Transverse colon (tissue), 4 donors: ENCODE data around the gene RABGAP1L. TPM values are rescaled to one million over a fixed set of nuclear protein-coding genes. Genes with fewer than 3 reads are reported as not detected.

Source experiments
- DNase-seq: peaks from one replicate; pipeline ENCODE4 v3.0.0-alpha.2; 2019
- H3K27ac ChIP-seq, 4 donors: fragments of 200-600 bp; sonication (generic); 2 replicates each; pipeline ENCODE4 v1.5.1; 2016 to 2018; ENCODE audit warnings: inconsistent platforms in 4 of 4
- H3K27me3 ChIP-seq: fragments of 200-600 bp; sonication (generic); 2 replicates; pipeline ENCODE4 v1.5.1; 2017; ENCODE audit warnings: inconsistent platforms
- H3K36me3 ChIP-seq, 4 donors: fragments of 200-600 bp; sonication (generic); 2 replicates each; pipeline ENCODE4 v1.5.1; 2017 to 2019; ENCODE audit warnings: inconsistent platforms in 4 of 4
- H3K4me1 ChIP-seq, 4 donors: fragments of 200-600 bp; sonication (generic); 2 replicates each; pipeline ENCODE4 v1.5.1; 2017 to 2020; ENCODE audit warnings: inconsistent platforms in 4 of 4
- H3K4me3 ChIP-seq, 4 donors: fragments of 200-600 bp; sonication (generic); 1 replicate in 1 of 4; 2 replicates in 3 of 4; pipeline versions ENCODE4 v1.5.1 to v1.6.1; 2017 to 2019; ENCODE audit warnings: inconsistent platforms in 4 of 4
- H3K9me3 ChIP-seq, 2 donors: fragments of 200-600 bp; sonication (generic); 2 replicates each; pipeline ENCODE4 v1.5.1; 2017 to 2019; ENCODE audit warnings: inconsistent platforms in 2 of 2
- EP300 ChIP-seq: sonication (generic); formaldehyde crosslinking; IDR thresholded peaks from one replicate; pipeline ENCODE4 v1.6.1; 2017; ENCODE audit warnings: antibody characterized with exemption, low read depth
- POLR2A ChIP-seq: fragments of 450-650 bp; IDR thresholded peaks from one replicate; pipeline ENCODE4 v1.6.1; 2016; ENCODE audit warnings: antibody characterized with exemption, mild to moderate bottlenecking, moderate library complexity
- POLR2AphosphoS5 ChIP-seq, 3 donors: sonication (generic); formaldehyde crosslinking; IDR thresholded peaks; one replicate each; pipeline ENCODE4 v1.6.1; 2016; ENCODE audit warnings: antibody characterized with exemption in 3 of 3
- WGBS, 2 donors: methylation state at CpG; one replicate each; pipeline ENCODE4 v1.1.5; 2018; ENCODE audit warnings: low coverage in 1 of 2; 5-methylcytosine and 5-hydroxymethylcytosine counted together
- in situ Hi-C, 4 donors: fragments of 200-750 bp; cut with MboI; loops; one replicate each; pipeline versions ENCODE4 v1.15.0 to v1.15.1; 2017; ENCODE audit warnings: low sequenced_read_pairs in 3 of 4, low pct_ligation_motif_present in 1 of 4, low pct_unique_long_range_greater_than_20kb in 1 of 4
- intact Hi-C: fragments of 100-400 bp; cut with DNase I; formaldehyde crosslinking; loops from one replicate; pipeline ENCODE4 v1.15.1; 2023; ENCODE audit warnings: low total_unique reads
- total RNA-seq, 4 donors: library from RNA; depleted of rRNA; stranded (reverse); fragments of >200 nt; gene quantifications; one replicate each; pipeline ENCODE4 v1.1.0, GENCODE V29; 2016
- TF ChIP-seq, protein P1 (sequence below), 5 experiments: fragments of 200-600 bp in 3 of 5; fragments of 450-650 bp in 2 of 5; sonication (generic) in 3 of 5; IDR thresholded peaks; 1 replicate in 2 of 5; 2 replicates in 3 of 5; pipeline ENCODE4 v1.5.1; 2016 to 2017; ENCODE audit warnings: antibody characterized with exemption in 5 of 5, inconsistent platforms in 3 of 5, mild to moderate bottlenecking in 2 of 5, moderate library complexity in 1 of 5

Gene RABGAP1L
- total RNA-seq, 4 donors from 2014 or later = 68.9 to 127 (median 99.9) TPM

- Histone ChIP-seq H3K27ac (no peak overlapping the region), H3K4me1 (no peaks in the 10 kb centered on the region), H3K4me3 (no peak overlapping the region), H3K9me3 (no peaks in the 10 kb centered on the region), H3K27me3 (no peaks in the 10 kb centered on the region), H3K36me3 (no peaks in the 10 kb centered on the region)
- in situ Hi-C loops (no loop called here), intact Hi-C loops (no loop called here)
- WGBS, 2 donors = 96 to 98% methylated on average over 4 to 5 of the region's 5 CpGs
- no peak for DNase-seq
- TF ChIP-seq POLR2A (no peak), EP300 (no peak)
- TF ChIP-seq, protein P1, sequence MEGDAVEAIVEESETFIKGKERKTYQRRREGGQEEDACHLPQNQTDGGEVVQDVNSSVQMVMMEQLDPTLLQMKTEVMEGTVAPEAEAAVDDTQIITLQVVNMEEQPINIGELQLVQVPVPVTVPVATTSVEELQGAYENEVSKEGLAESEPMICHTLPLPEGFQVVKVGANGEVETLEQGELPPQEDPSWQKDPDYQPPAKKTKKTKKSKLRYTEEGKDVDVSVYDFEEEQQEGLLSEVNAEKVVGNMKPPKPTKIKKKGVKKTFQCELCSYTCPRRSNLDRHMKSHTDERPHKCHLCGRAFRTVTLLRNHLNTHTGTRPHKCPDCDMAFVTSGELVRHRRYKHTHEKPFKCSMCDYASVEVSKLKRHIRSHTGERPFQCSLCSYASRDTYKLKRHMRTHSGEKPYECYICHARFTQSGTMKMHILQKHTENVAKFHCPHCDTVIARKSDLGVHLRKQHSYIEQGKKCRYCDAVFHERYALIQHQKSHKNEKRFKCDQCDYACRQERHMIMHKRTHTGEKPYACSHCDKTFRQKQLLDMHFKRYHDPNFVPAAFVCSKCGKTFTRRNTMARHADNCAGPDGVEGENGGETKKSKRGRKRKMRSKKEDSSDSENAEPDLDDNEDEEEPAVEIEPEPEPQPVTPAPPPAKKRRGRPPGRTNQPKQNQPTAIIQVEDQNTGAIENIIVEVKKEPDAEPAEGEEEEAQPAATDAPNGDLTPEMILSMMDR (IDR thresholded peaks at IDR 0.05) = no peak
These were observed 762.8 kb downstream of the RABGAP1L start for GRCh38 chr1:174922121-174922520.

- no peak for TF ChIP-seq EP300
- no peak for TF ChIP-seq POLR2A
- no peak for TF ChIP-seq POLR2AphosphoS5 (IDR thresholded peaks at IDR 0.05)
- TF ChIP-seq, protein P1 (IDR thresholded peaks at IDR 0.05) = no peak
- no peak for DNase-seq
- Histone ChIP-seq H3K4me3 (no peak overlapping the region), H3K4me1 (no peaks in the 10 kb centered on the region), H3K36me3 (no peaks in the 10 kb centered on the region), H3K27ac (no peak overlapping the region), H3K9me3 (no peaks in the 10 kb centered on the region), H3K27me3 (no peaks in the 10 kb centered on the region)
- intact Hi-C loops = no loop called here
- in situ Hi-C loops = no loop called here
- WGBS, 2 donors = 76 to 83% methylated on average over 5 of the region's 5 CpGs
These were observed 764.5 kb downstream of the RABGAP1L start for GRCh38 chr1:174923820-174924219.

- no peak overlapping the region for H3K4me3 ChIP-seq
- in situ Hi-C loops (no loop called here), intact Hi-C loops (no loop called here)
- WGBS, 2 donors = 40 to 81% methylated on average over 1 of the region's 1 CpG
- DNase-seq = no peak
- no peak overlapping the region for H3K27ac ChIP-seq
- no peaks in the 10 kb centered on the region for H3K9me3 ChIP-seq
- no peaks in the 10 kb centered on the region for H3K27me3 ChIP-seq
- TF ChIP-seq, protein P1 (IDR thresholded peaks at IDR 0.05) = no peak
- TF ChIP-seq POLR2A (no peak), EP300 (no peak), POLR2AphosphoS5 (IDR thresholded peaks at IDR 0.05) (no peak)
- H3K4me1 ChIP-seq = peaks cover 0 to 11% (median 3%) of the 10 kb centered on the region in 4 donors
- H3K36me3 ChIP-seq = no peaks in the 10 kb centered on the region
These were observed 769.2 kb downstream of the RABGAP1L start for GRCh38 chr1:174928541-174928940.

- intact Hi-C loops = no loop called here
- TF ChIP-seq POLR2AphosphoS5 (IDR thresholded peaks at IDR 0.05) (no peak), POLR2A (no peak), EP300 (no peak)
- TF ChIP-seq, protein P1 (IDR thresholded peaks at IDR 0.05) = no peak
- 21 to 29% methylated on average over 1 of the region's 1 CpG for WGBS, 2 donors
These were observed 771.9 kb downstream of the RABGAP1L start for GRCh38 chr1:174931214-174931613.

More at GRCh38 chr1:174931214-174931613, 771.9 kb downstream of the RABGAP1L start:
- H3K27ac ChIP-seq = no peak overlapping the region
- no peaks in the 10 kb centered on the region for H3K36me3 ChIP-seq
- in situ Hi-C loops = no loop called here
- H3K27me3 ChIP-seq = no peaks in the 10 kb centered on the region
- no peak overlapping the region for H3K4me3 ChIP-seq
- H3K4me1 ChIP-seq = peaks cover 0 to 11% (median 3%) of the 10 kb centered on the region in 4 donors
- DNase-seq = no peak
- H3K9me3 ChIP-seq = no peaks in the 10 kb centered on the region
